GM21737 (cell line): ENCODE data around the gene CHCHD6.

Source experiments
- ATAC-seq: cut with Tn5 transposase; IDR thresholded peaks from one replicate; pipeline ENCODE4 v1.9.1; 2021; ENCODE audit warnings: mild to moderate bottlenecking, moderate library complexity; ENCODE audit not compliant: unreplicated experiment

Gene CHCHD6

GRCh38 chr3:126816986-126817777 lies 113.1 kb downstream of the CHCHD6 start:
- no peak for ATAC-seq

DNA sequence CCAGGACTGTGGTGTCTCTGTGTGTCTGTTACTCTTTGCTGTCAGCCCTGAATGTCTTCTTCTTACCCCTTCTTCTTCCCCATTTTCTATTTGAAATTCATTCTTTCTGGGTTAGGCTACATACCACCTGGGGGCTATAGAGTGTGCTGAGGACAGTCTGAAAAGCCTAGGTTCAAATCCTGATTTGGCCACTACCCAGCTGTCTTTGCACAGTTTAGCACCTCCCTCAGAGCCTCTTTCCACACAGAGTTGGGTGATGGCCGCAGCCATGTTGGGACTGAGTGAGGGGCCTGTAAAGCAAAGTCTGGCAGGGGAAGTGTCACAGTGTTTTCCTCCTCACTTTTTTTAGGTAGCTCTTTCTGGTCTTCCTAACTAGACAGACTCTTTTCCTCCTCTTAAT lies 113.7 kb downstream of the CHCHD6 start:
- ATAC-seq = no peak

DNA sequence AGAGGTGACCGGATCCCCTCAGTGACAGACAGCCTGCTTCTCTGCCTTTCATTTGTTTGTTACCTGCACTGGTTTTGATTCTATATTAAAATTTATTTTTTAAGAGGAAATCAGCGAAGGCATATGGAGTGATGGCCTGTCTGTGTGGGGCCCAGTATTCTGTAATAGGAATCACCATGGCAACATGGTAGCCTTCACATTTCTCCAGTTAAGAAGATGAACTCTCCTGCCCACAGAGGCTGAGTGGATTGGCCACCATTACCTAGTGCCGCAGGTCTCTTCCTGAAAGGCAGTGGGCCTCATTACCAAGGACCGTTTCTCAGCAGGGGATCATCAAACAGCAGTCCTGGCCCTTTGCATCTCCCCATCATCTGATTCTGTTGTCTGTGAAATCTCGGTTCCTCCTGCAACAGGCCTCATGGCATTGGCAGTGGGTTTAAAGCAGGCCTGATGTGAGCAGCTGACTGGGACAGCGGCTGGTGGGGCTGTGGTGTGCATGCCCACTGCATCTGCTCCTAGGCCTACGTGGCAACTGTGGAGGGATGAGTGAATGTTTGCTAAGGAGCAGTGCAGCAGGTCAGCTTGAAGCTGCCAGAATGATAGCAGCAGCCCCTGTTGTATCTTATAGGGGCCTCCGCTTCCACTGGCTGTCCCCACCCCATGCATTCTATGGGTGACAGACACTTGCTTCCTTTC lies 114.5 kb downstream of the CHCHD6 start:
- ATAC-seq = no peak

GRCh38 chr3:126826693-126827092 lies 122.7 kb downstream of the CHCHD6 start:
- ATAC-seq = no peak

DNA sequence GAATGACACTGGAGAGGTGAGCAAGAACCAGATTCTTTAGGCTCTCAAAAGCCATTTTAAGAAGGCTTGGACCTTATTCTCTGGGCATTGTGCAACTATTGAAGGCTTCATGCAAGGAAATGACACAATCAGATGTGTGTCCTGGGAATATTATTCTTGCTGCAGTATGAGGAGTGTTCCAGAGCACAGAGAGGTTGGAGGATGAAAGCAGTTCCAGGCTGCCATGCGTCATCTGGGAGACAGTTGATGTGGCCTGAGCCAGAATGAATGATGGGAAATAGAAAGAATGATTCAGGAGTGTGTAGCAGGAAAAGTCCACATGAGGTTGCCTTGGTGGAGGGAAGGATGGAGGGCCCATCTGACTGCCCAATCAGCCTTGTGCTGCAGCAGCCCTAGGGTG lies 123.1 kb downstream of the CHCHD6 start:
- no peak for ATAC-seq

DNA sequence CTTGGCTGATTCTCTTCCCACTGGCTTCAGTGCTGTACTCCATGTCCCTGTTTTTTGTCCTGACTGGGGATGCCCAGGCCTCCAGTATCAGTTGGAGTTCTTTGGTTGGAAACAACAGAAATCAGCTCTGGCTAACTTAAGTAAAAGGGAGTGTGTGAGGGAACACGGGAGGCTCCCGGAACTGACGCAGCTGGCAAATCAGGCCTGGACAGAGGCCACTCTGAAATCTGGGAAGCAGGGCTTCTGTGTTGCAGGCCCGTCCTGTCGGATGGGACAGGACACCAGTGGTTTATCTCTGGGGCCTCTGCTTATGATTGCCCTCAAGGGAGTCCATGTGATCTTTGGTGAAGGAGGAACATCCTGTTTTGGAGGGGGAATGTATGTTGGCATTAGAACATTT lies 124.3 kb downstream of the CHCHD6 start:
- ATAC-seq = no peak

DNA sequence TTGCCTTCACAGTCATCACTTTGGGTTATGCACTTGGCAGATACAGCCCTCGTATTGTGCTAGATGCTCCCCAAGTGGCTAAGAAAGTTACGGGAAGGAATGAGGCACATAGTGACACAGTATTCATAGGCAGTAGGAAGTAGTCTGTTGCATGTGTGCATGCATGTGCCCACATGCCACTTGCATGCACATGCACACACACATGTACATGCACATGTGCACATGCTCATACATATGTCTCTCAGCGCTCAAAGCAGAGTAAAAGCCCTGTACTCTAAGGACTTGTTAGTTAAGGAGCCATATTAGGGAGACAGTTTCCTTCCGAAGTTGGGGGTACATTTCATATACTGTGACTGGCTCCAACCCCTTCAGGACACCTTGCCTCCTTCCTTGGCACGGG lies 128.9 kb downstream of the CHCHD6 start:
- ATAC-seq = no peak

GRCh38 chr3:126834596-126835471 lies 130.8 kb downstream of the CHCHD6 start:
- no peak for ATAC-seq

- ATAC-seq = no peak
Observed at GRCh38 chr3:126835472-126836219, 131.6 kb downstream of the CHCHD6 start.

- ATAC-seq = no peak
Observed at GRCh38 chr3:126836220-126836860, 132.3 kb downstream of the CHCHD6 start.

GRCh38 chr3:126837773-126838172 lies 133.7 kb downstream of the CHCHD6 start:
- ATAC-seq = no peak

GRCh38 chr3:126845920-126846715 lies 142.1 kb downstream of the CHCHD6 start:
- ATAC-seq = no peak

DNA sequence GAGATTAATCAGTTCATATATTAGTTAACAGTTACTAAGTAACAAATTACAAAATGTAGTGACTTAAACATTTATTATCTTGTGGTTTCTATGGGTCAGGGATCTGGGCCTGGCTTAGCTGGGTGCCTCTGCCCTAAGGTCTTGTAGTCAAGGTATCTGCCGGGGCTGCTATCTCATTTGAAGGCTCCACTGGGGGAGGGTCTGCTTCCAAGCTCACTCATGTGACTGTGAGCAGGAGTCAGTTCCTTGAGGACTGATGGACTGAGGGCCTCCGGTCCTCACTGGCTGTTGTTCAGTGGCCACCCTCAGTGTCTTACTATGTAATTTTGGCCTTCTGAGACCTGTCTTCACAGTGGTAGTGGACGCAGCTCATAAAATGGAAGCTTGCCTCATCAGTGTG lies 143.0 kb downstream of the CHCHD6 start:
- ATAC-seq = no peak

DNA sequence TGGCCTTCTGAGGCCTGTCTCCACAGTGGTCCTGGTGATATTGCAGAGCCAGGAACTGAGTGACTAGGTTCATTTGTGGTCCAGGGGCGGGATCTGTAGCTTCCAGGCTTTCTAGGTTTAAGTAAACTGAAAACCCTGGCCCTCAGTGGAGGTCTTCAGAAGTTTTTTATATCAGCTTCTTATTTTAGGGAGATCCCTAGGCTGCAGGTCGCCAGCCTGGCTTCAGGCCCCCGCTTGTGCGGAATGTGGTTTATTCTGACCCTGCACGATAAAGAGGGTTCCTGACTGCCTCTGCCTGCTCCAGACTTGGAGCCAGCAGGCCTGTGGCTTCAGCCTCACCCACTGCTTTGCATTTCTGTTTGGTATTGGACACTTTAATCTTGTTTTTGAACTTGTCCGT lies 145.0 kb downstream of the CHCHD6 start:
- ATAC-seq = no peak

DNA sequence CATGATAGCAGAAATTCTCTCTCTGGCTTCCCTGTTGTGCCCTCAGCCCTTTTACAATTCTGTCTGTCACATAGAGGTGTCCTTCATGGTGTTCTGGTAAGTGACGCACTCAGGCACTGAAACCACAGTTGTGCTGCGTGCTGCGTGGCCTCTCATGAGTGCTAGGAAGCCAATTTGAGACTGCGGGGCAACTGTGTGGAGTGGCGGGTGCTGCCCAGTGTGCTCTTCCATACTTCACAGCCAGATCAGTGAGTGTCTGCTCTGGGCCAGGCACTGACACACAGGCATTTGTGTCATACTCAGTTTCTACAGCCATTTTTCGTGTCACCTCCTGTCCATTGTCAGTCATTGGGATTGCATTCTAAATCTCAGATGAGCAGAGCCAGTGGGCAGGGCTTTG lies 145.7 kb downstream of the CHCHD6 start:
- ATAC-seq = no peak

- no peak for ATAC-seq
Observed at GRCh38 chr3:126850370-126851085, 146.5 kb downstream of the CHCHD6 start.

GRCh38 chr3:126851382-126851781 lies 147.3 kb downstream of the CHCHD6 start:
- ATAC-seq = no peak

- no peak for ATAC-seq
Observed at GRCh38 chr3:126851934-126852333, 147.9 kb downstream of the CHCHD6 start.

DNA sequence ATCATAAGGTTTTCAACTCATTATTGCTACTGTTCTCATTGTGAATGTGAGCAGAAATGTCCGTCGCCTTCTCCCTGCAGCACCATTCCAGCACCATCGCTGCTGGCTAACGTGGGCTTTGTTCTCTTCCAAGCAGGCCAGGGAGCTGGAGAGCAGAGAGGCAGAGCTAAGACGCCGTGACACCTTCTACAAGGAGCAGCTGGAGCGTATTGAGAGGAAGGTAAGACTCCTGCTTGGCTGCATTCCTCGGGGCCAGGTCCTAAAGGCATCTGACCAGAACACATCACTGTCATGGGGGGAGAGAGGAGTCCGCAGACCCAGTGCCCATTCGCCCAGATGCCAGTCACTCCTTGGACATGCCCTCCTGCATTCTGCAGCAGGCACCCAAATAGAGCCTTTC lies 148.5 kb downstream of the CHCHD6 start:
- ATAC-seq = no peak
